Bronchial epithelial cell (primary cell): ENCODE measurements around the gene DEPDC1B. TPM values are rescaled to one million over a fixed set of nuclear protein-coding genes. Genes with fewer than 3 reads are reported as not detected.

ENCODE experiments used
- DNase-seq: peaks from one replicate; pipeline ENCODE4 v3.0.0-alpha.2; 2010; ENCODE audit warnings: low read depth
- FAIRE-seq: peaks from 2 replicates; lab custom pipeline; 2011; peaks lifted over from hg19 to GRCh38; lab: Jason Lieb, UNC
- H3K27me3 ChIP-seq: 2 replicates; pipeline ENCODE4 v1.5.1; 2011; ENCODE audit warnings: low read length; ENCODE audit not compliant: control insufficient read depth, insufficient read depth
- H3K36me3 ChIP-seq: 2 replicates; pipeline ENCODE4 v1.5.1; 2011; ENCODE audit warnings: low read length; ENCODE audit not compliant: control insufficient read depth, insufficient read depth
- H3K4me3 ChIP-seq: 2 replicates; pipeline ENCODE4 v1.5.1; 2011; ENCODE audit warnings: mild to moderate bottlenecking, low read depth, low read length, control low read depth
- total RNA-seq: library from RNA; depleted of rRNA; stranded (reverse); fragments of >200 nt; gene quantifications from 2 replicates; pipeline ENCODE4 v1.2.1, GENCODE V29; 2014
- TF ChIP-seq, protein P1 (sequence below): IDR thresholded peaks from 2 replicates; pipeline ENCODE4 v1.5.1; 2011; ENCODE audit warnings: mild to moderate bottlenecking, moderate library complexity, low read length, control low read depth, inconsistent platforms; ENCODE audit not compliant: insufficient read depth, severe bottlenecking

DEPDC1B gene
- total RNA-seq, 1 donor from 2014 or later = 2.1 TPM

- FAIRE-seq = no peak
- Histone ChIP-seq H3K27me3 (no peaks in the 10 kb centered on the region), H3K36me3 (no peaks in the 10 kb centered on the region), H3K4me3 (no peak overlapping the region)
- TF ChIP-seq, protein P1, sequence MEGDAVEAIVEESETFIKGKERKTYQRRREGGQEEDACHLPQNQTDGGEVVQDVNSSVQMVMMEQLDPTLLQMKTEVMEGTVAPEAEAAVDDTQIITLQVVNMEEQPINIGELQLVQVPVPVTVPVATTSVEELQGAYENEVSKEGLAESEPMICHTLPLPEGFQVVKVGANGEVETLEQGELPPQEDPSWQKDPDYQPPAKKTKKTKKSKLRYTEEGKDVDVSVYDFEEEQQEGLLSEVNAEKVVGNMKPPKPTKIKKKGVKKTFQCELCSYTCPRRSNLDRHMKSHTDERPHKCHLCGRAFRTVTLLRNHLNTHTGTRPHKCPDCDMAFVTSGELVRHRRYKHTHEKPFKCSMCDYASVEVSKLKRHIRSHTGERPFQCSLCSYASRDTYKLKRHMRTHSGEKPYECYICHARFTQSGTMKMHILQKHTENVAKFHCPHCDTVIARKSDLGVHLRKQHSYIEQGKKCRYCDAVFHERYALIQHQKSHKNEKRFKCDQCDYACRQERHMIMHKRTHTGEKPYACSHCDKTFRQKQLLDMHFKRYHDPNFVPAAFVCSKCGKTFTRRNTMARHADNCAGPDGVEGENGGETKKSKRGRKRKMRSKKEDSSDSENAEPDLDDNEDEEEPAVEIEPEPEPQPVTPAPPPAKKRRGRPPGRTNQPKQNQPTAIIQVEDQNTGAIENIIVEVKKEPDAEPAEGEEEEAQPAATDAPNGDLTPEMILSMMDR = peak; percentile 40
- peak; percentile 50 for DNase-seq
These were observed 21.9 kb downstream of the DEPDC1B start for GRCh38 chr5:60677850-60678664.

DNA sequence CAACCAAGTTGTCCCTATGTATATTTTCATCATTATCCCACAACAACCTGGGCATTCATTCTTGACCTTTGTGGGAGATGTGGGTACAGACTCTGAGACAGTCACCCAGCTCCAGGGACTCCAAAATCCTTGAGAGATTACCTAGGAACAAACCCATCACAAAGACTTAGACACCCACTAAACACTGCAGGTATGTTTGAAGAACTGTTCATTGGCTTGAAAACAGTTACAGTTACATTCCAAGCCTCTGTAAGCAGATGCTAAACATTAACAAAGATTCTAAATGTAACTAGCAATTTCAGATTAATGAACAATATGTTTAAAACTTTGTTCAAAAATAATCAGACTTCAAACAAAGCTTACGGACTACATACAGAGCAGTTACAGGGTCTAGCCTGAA lies 24.7 kb downstream of the DEPDC1B start:
- Histone ChIP-seq H3K36me3 (no peaks in the 10 kb centered on the region), H3K4me3 (no peak overlapping the region), H3K27me3 (no peaks in the 10 kb centered on the region)
- FAIRE-seq (no peak), DNase-seq (no peak)
- TF ChIP-seq, protein P1 = no peak

DNA sequence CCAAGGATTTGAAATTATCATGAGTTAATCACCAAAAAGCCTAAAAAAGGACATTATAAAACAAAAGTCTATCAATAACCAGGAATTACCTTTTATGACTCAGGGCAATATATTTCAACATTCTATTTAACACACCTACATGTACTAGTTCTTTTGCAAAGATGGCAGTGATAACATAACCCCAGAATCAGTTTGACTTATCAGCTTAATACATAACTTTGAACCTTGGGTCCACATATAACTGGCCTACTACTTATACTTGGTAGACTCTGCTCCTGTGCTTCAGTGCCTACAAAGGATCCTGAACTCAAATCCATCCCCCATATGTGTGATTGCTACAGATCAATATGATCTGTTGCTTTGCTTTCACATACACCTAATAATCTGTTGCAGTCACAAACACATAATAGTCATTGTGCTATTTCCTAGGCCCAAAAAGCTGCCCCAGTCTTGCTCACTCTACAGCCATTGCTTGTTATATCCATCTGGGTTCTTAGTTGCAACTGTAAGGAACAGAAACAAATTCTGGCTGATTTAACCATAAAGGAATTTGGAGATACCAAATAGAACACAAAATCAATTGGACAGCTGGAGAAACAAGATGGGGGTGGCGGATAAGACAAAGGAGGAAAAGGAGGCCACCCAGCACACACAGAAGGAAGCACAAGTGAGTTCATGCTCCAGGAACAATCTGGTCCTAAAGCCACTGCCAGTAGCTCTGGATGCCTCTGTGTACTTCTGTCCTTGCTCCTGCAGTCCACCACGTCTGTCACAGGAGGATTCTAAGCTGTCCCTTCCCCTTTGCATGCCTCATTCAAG lies 25.5 kb downstream of the DEPDC1B start:
- H3K27me3 ChIP-seq = no peaks in the 10 kb centered on the region
- DNase-seq (no peak), FAIRE-seq (no peak)
- no peaks in the 10 kb centered on the region for H3K36me3 ChIP-seq
- TF ChIP-seq, protein P1 = no peak
- no peak overlapping the region for H3K4me3 ChIP-seq

DNA sequence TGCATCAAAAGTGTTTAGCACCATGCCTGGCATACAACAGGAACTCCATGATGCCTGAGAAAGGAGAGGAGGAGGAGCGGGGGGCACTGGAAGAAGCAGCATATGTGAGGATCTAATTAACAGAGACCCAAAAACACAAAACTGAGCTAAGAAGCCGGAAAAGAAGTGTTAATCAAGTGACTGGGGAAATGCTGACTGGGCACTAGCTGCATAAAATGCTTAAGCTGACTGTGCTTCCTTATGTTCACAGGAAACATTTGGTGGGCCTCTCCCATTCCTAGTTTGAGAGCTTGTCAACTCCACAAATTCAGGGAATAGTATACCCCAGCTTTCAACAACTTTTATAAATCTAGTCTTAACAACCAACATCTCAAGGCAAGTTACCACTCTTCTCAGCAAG lies 26.6 kb downstream of the DEPDC1B start:
- TF ChIP-seq, protein P1 = no peak
- Histone ChIP-seq H3K36me3 (no peaks in the 10 kb centered on the region), H3K4me3 (no peak overlapping the region), H3K27me3 (no peaks in the 10 kb centered on the region)
- DNase-seq = no peak
- FAIRE-seq = no peak

DNA sequence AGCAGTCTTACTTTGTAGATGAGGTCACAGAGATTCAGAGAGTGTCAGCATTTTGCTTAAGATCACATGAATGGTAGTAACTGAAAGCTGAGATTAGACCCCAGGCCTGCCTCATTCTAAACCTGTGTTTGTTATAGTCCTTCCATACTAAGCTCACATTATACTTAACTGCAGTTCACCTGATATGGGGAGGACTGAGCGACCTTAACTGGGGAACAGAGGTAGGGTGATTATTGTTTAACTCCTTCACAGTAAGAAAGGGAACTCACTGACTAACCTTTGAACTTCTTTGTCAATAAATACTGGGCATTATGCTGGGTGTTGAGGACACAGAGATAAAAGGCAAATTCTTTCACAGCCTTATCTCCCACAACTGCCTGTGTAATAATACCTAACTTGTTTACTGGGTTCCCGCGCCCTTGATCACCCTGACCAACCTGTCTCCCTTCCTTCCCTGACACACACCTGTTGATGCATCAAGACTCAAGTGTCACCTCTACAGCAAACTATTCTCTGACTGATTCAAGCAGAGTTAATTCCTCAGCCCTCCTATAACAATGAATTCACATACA lies 27.2 kb downstream of the DEPDC1B start:
- DNase-seq (no peak), FAIRE-seq (peak; percentile 43)
- Histone ChIP-seq H3K27me3 (no peaks in the 10 kb centered on the region), H3K36me3 (no peaks in the 10 kb centered on the region), H3K4me3 (no peak overlapping the region)
- TF ChIP-seq, protein P1 = no peak
